ENCODE results near the gene MAP3K21.

DNA sequence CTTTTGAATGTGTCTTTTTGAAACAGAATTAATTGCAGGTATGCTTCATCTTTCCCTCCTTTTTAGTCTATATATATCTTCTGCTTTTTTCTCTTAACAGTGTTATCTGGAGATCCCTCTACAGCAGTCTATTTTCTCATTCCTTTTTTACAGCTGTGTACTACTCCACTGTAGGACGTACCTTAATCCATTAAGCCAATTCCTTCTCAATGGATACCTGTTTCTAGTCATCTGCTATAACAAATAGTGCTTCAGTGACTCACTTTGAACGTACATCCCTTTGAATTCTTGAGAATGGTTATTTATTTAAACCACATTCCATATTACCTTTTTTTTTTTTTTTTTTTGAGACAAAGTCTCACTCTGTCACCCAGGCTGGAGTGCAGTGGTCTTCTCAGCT is 47.6 kb upstream of the MAP3K21 start:
- TF ChIP-seq, protein P1, sequence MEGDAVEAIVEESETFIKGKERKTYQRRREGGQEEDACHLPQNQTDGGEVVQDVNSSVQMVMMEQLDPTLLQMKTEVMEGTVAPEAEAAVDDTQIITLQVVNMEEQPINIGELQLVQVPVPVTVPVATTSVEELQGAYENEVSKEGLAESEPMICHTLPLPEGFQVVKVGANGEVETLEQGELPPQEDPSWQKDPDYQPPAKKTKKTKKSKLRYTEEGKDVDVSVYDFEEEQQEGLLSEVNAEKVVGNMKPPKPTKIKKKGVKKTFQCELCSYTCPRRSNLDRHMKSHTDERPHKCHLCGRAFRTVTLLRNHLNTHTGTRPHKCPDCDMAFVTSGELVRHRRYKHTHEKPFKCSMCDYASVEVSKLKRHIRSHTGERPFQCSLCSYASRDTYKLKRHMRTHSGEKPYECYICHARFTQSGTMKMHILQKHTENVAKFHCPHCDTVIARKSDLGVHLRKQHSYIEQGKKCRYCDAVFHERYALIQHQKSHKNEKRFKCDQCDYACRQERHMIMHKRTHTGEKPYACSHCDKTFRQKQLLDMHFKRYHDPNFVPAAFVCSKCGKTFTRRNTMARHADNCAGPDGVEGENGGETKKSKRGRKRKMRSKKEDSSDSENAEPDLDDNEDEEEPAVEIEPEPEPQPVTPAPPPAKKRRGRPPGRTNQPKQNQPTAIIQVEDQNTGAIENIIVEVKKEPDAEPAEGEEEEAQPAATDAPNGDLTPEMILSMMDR (optimal IDR thresholded peaks at IDR 0.05 in 1 of 3, IDR thresholded peaks at IDR 0.05 in 1 of 3, conservative IDR thresholded peaks at IDR 0.05 in 1 of 3; ENCODE audit: extremely low read depth in 1 of 3, insufficient read depth in 2 of 3, low read length in 3 of 3) = no peak
- no peak for TF ChIP-seq EZH2 (IDR thresholded peaks at IDR 0.05; ENCODE audit: low read length)

All from keratinocyte (primary cell).